ENCODE data around the gene CSTPP1.

DNA sequence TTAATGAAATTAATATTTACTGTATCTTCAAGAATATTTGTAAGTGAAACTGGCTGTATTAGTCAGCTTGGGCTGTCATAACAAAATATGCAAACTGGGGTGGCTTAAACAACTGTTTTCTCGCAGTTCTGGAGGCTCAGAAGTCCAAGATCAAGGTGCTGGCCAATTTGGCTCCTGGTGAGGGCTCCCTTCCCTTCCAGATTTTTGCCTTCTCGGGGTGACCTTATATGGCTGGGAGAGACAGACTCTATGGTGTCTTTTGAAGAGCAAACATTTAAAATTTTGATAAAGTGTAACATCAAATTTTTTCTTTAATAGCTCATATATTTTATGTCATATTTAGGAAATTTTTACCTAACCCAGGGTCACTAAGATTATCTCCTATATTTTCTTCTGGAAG is 30.2 kb downstream of the CSTPP1 start:
- TF ChIP-seq EP300 (IDR thresholded peaks at IDR 0.05) (no peak), POLR2A (IDR thresholded peaks at IDR 0.05) (no peak)
- TF ChIP-seq, protein P1, sequence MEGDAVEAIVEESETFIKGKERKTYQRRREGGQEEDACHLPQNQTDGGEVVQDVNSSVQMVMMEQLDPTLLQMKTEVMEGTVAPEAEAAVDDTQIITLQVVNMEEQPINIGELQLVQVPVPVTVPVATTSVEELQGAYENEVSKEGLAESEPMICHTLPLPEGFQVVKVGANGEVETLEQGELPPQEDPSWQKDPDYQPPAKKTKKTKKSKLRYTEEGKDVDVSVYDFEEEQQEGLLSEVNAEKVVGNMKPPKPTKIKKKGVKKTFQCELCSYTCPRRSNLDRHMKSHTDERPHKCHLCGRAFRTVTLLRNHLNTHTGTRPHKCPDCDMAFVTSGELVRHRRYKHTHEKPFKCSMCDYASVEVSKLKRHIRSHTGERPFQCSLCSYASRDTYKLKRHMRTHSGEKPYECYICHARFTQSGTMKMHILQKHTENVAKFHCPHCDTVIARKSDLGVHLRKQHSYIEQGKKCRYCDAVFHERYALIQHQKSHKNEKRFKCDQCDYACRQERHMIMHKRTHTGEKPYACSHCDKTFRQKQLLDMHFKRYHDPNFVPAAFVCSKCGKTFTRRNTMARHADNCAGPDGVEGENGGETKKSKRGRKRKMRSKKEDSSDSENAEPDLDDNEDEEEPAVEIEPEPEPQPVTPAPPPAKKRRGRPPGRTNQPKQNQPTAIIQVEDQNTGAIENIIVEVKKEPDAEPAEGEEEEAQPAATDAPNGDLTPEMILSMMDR (IDR thresholded peaks at IDR 0.05): no peak

All from tibial nerve (tissue), 4 donors.